GM21360 (cell line): Measurements from ENCODE around the gene FUT3.
"Not testable (repeated sequence)": the region's sequence is repeated elsewhere in the genome, so short reads cannot be mapped to it uniquely, and the experiment has no call there.

Experiments
- ATAC-seq: cut with Tn5 transposase; IDR thresholded peaks from one replicate; pipeline ENCODE4 v1.9.1; 2021; ENCODE audit warnings: mild to moderate bottlenecking, moderate library complexity; ENCODE audit not compliant: unreplicated experiment

The FUT3 gene

GRCh38 chr19:5882421-5882968 is 31.2 kb upstream of the FUT3 start:
- ATAC-seq, result no peak

GRCh38 chr19:5881543-5882299 is 30.5 kb upstream of the FUT3 start:
- no peak for ATAC-seq

- no peak for ATAC-seq
These were observed 29.4 kb upstream of the FUT3 start for GRCh38 chr19:5880604-5881078.

- no peak for ATAC-seq
These were observed 28.9 kb upstream of the FUT3 start for GRCh38 chr19:5880196-5880595.

- ATAC-seq, result no peak
These were observed 26.6 kb upstream of the FUT3 start for GRCh38 chr19:5877882-5878281.

- no peak for ATAC-seq
These were observed 26.2 kb upstream of the FUT3 start for GRCh38 chr19:5877427-5877826.

- ATAC-seq, result not testable (repeated sequence)
These were observed 23.2 kb upstream of the FUT3 start for GRCh38 chr19:5874496-5874895.

GRCh38 chr19:5873617-5874199 is 22.5 kb upstream of the FUT3 start:
- ATAC-seq, result no peak

GRCh38 chr19:5870986-5871394 is 19.7 kb upstream of the FUT3 start:
- no peak for ATAC-seq

GRCh38 chr19:5867201-5868136 is 16.2 kb upstream of the FUT3 start:
- ATAC-seq, result no peak

- no peak for ATAC-seq
These were observed 14.5 kb upstream of the FUT3 start for GRCh38 chr19:5865772-5866171.

- ATAC-seq, result no peak
These were observed 13.7 kb upstream of the FUT3 start for GRCh38 chr19:5864725-5865486.

- ATAC-seq, result no peak
These were observed 12.9 kb upstream of the FUT3 start for GRCh38 chr19:5864013-5864720.

GRCh38 chr19:5863030-5863665 is 11.9 kb upstream of the FUT3 start:
- no peak for ATAC-seq

- no peak for ATAC-seq
These were observed 6.2 kb upstream of the FUT3 start for GRCh38 chr19:5857203-5858081.

- ATAC-seq, result not testable (repeated sequence)
These were observed 3.9 kb upstream of the FUT3 start for GRCh38 chr19:5855151-5855550.

- not testable (repeated sequence) for ATAC-seq
These were observed 2.9 kb upstream of the FUT3 start for GRCh38 chr19:5854121-5854520.

GRCh38 chr19:5850743-5851293 is 431 bp downstream of the FUT3 start:
- ATAC-seq, result no peak
